Measurements from ENCODE around the gene CLEC4M. TPM values are rescaled to one million over a fixed set of nuclear protein-coding genes. Genes with fewer than 3 reads are reported as not detected.

Gene CLEC4M
- total RNA-seq, 1 experiment from 2014 or later = not detected

Other genes starting within 250 kb of the CLEC4M start
- 52.1 and 54.8 TPM in 2 replicates for gene ZNF358, start 247.1 kb upstream of the CLEC4M start, total RNA-seq (2014; rRNA removed; shearing (Covaris generic))
- gene MCOLN1, start 240.6 kb upstream of the CLEC4M start, total RNA-seq (2014; rRNA removed; shearing (Covaris generic)) = 6.8 and 6.9 TPM in 2 replicates
- 87.4 and 114 TPM in 2 replicates for gene PNPLA6, start 227.5 kb upstream of the CLEC4M start, total RNA-seq (2014; rRNA removed; shearing (Covaris generic))
- 7.3 and 8.2 TPM in 2 replicates for gene CAMSAP3, start 167.4 kb upstream of the CLEC4M start, total RNA-seq (2014; rRNA removed; shearing (Covaris generic))
- gene XAB2, start 133.7 kb upstream of the CLEC4M start, total RNA-seq (2014; rRNA removed; shearing (Covaris generic)) = 79.6 and 81.1 TPM in 2 replicates
- 24.0 and 27.7 TPM in 2 replicates for gene PET100, start 133.4 kb upstream of the CLEC4M start, total RNA-seq (2014; rRNA removed; shearing (Covaris generic))
- not detected in 2 replicates for gene PCP2, start 129.5 kb upstream of the CLEC4M start, total RNA-seq (2014; rRNA removed; shearing (Covaris generic))
- gene STXBP2, start 126.1 kb upstream of the CLEC4M start, total RNA-seq (2014; rRNA removed; shearing (Covaris generic)) = 17.3 and 25.9 TPM in 2 replicates
- gene RETN, start 94.2 kb upstream of the CLEC4M start, total RNA-seq (2014; rRNA removed; shearing (Covaris generic)) = not detected in 2 replicates
- not detected in 2 replicates for gene MCEMP1, start 86.2 kb upstream of the CLEC4M start, total RNA-seq (2014; rRNA removed; shearing (Covaris generic))
- gene TRAPPC5, start 82.4 kb upstream of the CLEC4M start, total RNA-seq (2014; rRNA removed; shearing (Covaris generic)) = 92.2 and 137 TPM in 2 replicates
- gene FCER2, start 61.1 kb upstream of the CLEC4M start, total RNA-seq (2014; rRNA removed; shearing (Covaris generic)) = not detected in 2 replicates
- not detected in 2 replicates for gene CLEC4G, start 31.1 kb upstream of the CLEC4M start, total RNA-seq (2014; rRNA removed; shearing (Covaris generic))
- gene CD209, start 15.7 kb upstream of the CLEC4M start, total RNA-seq (2014; rRNA removed; shearing (Covaris generic)) = not detected in 2 replicates
- gene EVI5L, start 67.0 kb downstream of the CLEC4M start, total RNA-seq (2014; rRNA removed; shearing (Covaris generic)) = 3.5 and 5.0 TPM in 2 replicates
- 0.14 and 0.22 TPM in 2 replicates for gene PRR36, start 111.1 kb downstream of the CLEC4M start, total RNA-seq (2014; rRNA removed; shearing (Covaris generic))
- gene LRRC8E, start 125.3 kb downstream of the CLEC4M start, total RNA-seq (2014; rRNA removed; shearing (Covaris generic)) = 1.6 and 4.0 TPM in 2 replicates
- 21.1 and 24.3 TPM in 2 replicates for gene MAP2K7, start 140.6 kb downstream of the CLEC4M start, total RNA-seq (2014; rRNA removed; shearing (Covaris generic))
- 1.7 TPM in 1 of 2 replicates, not detected in the other for gene TGFBR3L, start 151.6 kb downstream of the CLEC4M start, total RNA-seq (2014; rRNA removed; shearing (Covaris generic))
- 25.5 and 25.9 TPM in 2 replicates for gene SNAPC2, start 157.1 kb downstream of the CLEC4M start, total RNA-seq (2014; rRNA removed; shearing (Covaris generic))
- gene CTXN1, start 162.9 kb downstream of the CLEC4M start, total RNA-seq (2014; rRNA removed; shearing (Covaris generic)) = 5.0 and 10.7 TPM in 2 replicates
- gene TIMM44, start 180.4 kb downstream of the CLEC4M start, total RNA-seq (2014; rRNA removed; shearing (Covaris generic)) = 110 and 131 TPM in 2 replicates
- gene ELAVL1, start 242.4 kb downstream of the CLEC4M start, total RNA-seq (2014; rRNA removed; shearing (Covaris generic)) = 85.4 and 86.8 TPM in 2 replicates

Measured in H7 (cell line).